Stimulated activated CD4-positive, alpha-beta T cell treated with anti-CD3 and anti-CD28 coated beads, Interleukin-15, amount 100 ng/mL, for 48 hours (primary cell): ENCODE measurements around the gene KCNJ6.
"Not testable (repeated sequence)": the region's sequence is repeated elsewhere in the genome, so short reads cannot be mapped to it uniquely, and the experiment has no call there.

Source experiments
- DNase-seq, 2 donors: peaks; one replicate each; pipeline ENCODE4 v3.0.0-alpha.2; 2020; ENCODE audit warnings: low read depth in 2 of 2

KCNJ6 gene

GRCh38 chr21:37916310-37917051 lies at the start of gene KCNJ6:
TSS of gene KCNJ6 (minus strand) at chr21:37916457. CDS start at chr21:37840682, 75,775 bp downstream.
- peak in 1 of 2 donors; percentile 4 for DNase-seq

- DNase-seq, result no peak
These were observed 49.0 kb upstream of the KCNJ6 start for GRCh38 chr21:37965088-37965805.

GRCh38 chr21:37958537-37958936 lies 42.3 kb upstream of the KCNJ6 start:
- no peak for DNase-seq

DNA sequence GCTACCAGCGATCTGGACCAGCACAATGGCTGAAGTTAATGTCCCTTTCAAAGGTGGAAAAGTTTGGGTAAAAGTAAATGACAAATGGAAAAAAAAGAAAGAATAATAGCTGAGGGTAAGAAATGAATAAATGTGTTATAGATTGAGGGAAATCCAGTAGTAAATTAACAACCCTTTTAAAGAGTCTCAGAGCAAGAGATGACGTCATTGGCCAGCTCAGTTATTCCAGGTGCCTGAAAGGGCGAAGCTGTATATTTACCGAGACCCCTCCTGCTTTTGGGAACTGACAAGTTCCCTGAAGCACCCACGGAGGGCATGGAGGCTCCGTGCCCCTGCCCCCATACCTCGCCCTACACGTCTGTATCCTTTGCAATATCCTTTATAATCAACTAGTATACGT lies 40.5 kb upstream of the KCNJ6 start:
- no peak for DNase-seq

GRCh38 chr21:37945036-37945435 lies 28.8 kb upstream of the KCNJ6 start:
- DNase-seq, result no peak

- DNase-seq, result no peak
These were observed 28.2 kb upstream of the KCNJ6 start for GRCh38 chr21:37944496-37944895.

- no peak for DNase-seq
These were observed 24.4 kb upstream of the KCNJ6 start for GRCh38 chr21:37940691-37941090.

DNA sequence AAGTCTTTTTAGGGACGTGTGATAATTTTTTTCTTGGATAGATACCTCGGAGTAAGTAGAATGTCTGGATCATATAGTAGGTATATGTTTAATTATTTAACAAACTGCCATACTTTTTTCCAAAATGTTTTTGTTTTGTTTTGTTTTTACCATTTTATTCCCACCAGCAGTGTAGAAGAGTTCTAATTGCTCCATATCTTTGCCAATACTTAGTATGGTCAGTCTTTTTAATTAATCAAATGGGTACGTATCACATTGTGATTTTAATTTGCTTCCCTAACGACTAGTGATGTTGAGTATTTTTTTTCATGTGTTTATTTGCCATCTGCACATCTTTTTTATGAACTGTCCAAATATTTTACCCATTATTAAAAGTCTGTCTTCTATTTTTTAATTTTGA lies 23.6 kb upstream of the KCNJ6 start:
- DNase-seq, result no peak

DNA sequence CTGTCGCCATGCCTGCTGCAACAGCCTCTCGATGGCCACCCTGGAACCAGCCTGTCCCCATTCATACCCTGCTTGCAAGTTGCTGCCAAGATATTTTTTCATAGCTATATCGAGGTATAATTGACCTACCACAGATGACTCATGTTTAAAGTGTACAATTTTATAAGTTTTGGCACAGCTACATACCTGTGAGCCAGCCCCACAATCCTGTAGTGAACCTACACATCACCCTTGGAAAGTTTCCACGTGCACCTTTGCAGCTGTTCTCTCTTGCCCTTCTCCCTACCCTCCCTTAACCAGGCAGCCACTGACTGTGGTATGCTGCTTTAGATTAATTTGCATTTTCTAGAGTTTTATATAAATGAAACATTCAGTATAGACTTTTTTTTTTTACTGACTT lies 23.0 kb upstream of the KCNJ6 start:
- no peak for DNase-seq

- no peak for DNase-seq
These were observed 21.4 kb upstream of the KCNJ6 start for GRCh38 chr21:37937668-37938067.

- no peak for DNase-seq
These were observed 19.9 kb upstream of the KCNJ6 start for GRCh38 chr21:37936010-37936785.

- no peak for DNase-seq
These were observed 16.7 kb upstream of the KCNJ6 start for GRCh38 chr21:37932936-37933335.

DNA sequence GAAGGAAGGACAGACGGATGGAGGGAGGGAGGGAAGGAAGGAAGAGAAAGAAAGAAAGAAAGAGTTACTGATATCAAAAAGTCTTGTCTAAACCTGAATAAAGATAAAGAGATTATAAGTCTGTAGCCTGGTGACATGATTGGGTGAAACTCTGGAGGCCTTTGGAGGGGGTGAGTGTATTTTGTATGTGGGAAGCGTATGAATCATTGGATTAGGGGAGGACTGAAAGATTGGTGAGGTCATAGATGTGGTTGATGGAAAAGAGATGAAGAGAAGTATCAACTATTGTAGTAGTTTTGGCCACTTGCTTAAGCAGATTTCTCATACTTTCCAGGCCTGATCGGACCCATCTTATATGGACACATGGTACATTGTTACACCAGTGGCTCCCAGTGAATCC lies 11.5 kb upstream of the KCNJ6 start:
- DNase-seq, result no peak

DNA sequence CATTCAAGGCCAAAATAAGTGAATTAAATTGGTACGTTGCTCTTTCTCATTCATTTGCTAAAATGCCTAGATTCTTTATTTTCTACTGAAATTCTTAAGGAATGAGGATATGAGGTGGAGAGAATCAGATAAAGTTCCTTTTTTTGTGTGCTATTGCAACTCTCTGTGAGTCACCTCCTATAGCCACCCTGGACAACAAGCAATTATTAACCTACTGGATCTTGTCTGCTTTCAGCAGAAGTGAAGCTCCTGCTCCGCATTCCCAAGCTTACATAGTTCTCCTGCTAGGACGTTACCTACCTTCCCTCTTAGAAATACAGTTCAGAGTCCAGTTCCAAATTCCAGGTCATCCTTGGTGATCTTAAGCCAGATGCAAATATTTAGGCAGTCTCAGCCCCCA lies 4.8 kb upstream of the KCNJ6 start:
- no peak for DNase-seq

DNA sequence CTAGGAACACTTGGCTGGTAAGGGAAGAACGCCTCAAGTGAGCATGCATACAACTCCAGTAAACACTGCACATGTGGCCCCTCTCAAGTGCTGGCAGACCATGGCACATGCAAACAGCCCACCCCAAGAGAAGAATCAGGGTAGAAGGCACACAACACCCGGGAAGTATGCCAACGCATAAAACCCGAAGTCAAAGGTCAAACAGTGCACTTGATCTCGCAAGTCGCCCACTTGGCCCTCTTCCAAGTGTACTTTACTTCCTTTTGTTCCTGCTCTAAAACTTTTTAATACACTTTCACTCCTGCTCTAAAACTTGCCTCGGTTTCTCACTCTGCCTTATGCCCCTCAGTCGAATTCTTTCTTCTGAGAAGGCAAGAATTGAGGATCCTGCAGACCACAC lies 4.0 kb upstream of the KCNJ6 start:
- not testable (repeated sequence) for DNase-seq

DNA sequence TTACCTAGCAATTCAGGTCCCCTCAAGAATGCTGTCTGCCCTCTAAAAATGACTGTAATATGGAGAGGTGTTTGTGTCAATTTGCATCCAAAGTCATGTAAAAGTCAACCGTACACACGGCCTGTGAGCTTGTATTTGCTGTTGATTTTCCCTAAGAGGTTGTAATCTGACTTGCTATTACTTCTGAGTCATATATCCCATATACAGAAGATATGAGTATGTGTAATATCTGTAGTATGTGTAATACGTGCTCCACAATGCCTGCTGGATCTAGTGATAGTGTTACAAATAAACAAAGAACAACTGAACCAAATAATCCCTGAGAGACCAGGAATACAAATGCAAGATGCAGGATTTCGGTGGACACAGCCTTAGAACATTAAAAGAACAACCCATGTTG lies 1.4 kb upstream of the KCNJ6 start:
- no peak for DNase-seq

DNA sequence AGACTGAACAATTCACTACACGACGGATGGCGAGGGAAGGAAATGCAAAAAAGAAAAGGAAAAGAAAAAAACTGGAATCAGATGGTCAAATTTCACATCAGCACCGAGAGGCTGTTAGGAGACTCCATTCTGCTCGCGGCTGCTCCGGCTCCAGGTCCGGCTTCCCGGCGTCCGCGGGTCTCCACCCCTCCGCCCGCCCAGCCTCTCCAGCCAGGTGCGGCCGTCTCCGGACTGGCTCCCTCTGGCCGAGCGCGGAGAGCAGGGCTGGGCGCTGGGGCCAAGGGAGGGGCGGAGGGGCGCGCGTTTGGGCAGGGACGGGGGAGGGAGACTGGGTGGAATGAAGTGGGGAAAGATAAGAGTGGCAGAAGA lies 332 bp downstream of the KCNJ6 start:
- DNase-seq, result no peak

DNA sequence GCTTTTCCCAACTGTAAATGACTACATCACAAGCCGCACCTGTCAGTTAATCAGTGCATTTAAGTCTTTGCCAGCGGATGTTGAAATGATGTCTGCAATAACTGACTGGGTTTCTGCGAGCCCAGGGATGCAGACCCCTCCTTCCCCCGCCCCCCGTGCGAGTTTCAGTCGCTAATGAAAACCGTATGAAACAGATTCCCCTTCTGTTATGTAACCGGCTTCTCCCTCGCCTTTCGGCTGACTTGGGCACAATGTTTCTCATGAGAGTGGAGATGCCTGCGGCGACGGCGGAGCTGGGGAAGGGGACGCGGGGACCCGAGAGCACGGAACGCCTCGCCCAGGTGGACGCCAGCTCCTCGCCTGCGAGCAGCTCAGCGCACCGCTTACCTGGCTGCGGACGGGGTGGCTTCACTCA lies 753 bp downstream of the KCNJ6 start:
- no peak for DNase-seq

GRCh38 chr21:37912616-37913015 lies 3.6 kb downstream of the KCNJ6 start:
- DNase-seq, result no peak

GRCh38 chr21:37909936-37910335 lies 6.3 kb downstream of the KCNJ6 start:
- no peak for DNase-seq

DNA sequence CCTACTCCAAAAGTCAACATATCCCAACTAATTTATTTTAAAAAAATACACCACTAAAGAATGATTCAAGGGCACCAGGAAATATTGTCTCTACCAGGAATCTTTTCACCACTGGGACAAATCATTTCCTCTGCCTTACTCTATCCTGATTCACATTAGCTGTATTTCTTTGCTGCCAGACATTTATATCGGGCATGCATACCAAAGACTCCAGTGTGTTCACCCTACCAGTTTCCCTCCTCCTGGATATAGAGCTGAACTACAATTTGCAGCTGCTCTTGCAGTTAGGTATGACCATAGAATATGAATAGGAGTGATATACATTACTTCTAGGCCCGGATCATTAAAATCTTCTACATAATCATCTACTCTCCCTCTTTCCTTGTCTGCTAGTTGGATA lies 7.6 kb downstream of the KCNJ6 start:
- DNase-seq, result no peak

GRCh38 chr21:37907076-37907475 lies 9.2 kb downstream of the KCNJ6 start:
- DNase-seq, result no peak

- DNase-seq, result no peak
These were observed 11.0 kb downstream of the KCNJ6 start for GRCh38 chr21:37905291-37905690.
